NCI-H1417 treated with DMSO at 0.1 percent for 48 hours (cell line): Measurements from ENCODE around the gene EXOC4.

ENCODE experiments used
- DNase-seq: peaks from one replicate; lab custom pipeline; 2025; lab: John Stamatoyannopoulos, UW

The EXOC4 gene

DNA sequence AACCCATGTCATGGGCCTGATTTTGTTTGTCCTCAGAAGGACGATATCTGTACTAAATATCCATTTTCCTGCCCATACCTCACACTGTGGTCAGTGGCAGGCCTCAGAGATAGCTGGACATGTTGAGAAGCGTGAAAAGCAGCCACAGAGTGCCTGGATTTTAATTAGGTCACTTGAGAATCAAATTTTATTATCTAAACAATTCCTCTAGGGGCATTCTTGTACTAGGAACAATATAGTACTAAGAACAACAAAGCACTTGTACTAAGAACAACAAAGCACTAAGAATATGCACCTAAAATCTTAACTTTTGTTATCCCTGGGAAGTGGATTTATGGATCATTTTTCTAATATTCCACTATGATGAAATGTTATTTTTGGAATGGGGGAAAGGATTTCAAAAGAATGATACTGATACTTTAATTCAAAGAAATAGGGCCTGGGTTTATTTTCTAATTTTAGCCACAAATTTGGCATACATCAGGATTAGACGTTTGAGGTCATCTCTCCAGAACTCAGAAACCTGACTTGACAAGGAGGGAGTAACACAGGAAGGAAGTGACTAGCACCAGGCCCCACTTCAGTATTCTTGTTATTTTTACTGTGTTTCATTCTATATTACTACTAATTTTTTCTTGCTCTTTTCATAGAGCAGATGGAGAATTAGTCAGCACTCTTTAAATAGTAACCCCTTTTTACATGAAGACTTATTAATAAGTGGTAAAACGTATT is 112.2 kb downstream of the EXOC4 start:
- no peak for DNase-seq

DNA sequence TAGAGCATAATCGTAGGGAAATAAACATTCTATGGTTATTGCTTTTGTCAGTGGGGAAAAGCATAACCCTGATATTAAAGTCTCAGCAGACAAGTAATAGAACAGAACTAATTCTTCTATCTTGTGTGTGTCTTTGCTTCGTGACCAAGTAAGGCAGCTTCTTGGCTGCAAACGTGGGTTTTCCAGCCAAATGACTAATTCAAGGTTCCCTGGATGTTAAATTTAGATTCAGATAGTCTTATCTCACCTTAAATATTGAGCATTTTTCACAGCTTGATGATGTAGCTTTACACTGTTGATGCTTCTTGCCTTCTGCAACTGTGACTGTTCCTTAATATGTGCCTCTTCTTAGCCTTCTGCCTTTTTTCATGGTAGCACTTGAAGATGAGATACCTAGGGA is 113.0 kb downstream of the EXOC4 start:
- no peak for DNase-seq

DNA sequence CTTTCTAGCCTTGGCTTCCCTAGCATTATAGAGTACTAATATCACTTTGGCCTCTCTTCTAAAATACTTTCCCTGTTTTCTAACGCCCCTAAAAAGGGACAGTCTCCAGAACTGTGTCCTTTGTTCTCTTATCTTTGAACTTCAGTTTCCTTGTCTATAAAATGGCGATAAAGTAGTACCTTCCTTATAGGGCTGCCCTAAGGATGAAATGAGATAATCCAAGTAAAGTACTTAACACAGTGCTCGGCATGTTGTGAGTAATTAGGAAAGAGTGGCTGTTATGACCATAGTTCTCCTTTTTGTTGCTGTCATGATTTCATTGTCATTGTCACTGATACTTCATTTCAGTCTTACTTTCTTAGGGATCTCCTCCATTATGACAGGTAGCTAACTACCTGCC is 114.7 kb downstream of the EXOC4 start:
- DNase-seq = no peak

GRCh38 chr7:133369130-133369529 is 116.3 kb downstream of the EXOC4 start:
- no peak for DNase-seq

DNA sequence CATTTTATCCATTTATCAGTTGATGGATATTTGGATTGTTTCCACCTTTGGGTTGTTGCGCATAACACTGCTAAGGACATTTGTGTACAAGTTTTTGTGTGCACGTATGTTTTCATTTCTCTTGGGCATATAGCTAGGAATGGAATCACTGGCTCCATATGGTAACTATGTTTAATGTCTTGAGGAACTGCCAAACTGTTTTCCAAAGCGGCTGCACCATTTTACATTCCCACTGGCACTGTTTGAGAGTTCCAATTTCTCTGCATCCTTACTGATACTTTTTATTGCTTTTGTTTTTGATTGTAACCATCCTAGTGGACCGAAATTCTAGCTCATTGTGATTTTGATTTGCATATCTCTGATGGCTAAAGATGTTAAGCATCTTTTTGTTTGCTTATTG is 118.7 kb downstream of the EXOC4 start:
- DNase-seq = no peak

- no peak for DNase-seq
Measured at GRCh38 chr7:133372337-133372736, 119.5 kb downstream of the EXOC4 start.

- DNase-seq = no peak
Measured at GRCh38 chr7:133376514-133376913, 123.6 kb downstream of the EXOC4 start.

GRCh38 chr7:133381965-133382364 is 129.1 kb downstream of the EXOC4 start:
- no peak for DNase-seq

DNA sequence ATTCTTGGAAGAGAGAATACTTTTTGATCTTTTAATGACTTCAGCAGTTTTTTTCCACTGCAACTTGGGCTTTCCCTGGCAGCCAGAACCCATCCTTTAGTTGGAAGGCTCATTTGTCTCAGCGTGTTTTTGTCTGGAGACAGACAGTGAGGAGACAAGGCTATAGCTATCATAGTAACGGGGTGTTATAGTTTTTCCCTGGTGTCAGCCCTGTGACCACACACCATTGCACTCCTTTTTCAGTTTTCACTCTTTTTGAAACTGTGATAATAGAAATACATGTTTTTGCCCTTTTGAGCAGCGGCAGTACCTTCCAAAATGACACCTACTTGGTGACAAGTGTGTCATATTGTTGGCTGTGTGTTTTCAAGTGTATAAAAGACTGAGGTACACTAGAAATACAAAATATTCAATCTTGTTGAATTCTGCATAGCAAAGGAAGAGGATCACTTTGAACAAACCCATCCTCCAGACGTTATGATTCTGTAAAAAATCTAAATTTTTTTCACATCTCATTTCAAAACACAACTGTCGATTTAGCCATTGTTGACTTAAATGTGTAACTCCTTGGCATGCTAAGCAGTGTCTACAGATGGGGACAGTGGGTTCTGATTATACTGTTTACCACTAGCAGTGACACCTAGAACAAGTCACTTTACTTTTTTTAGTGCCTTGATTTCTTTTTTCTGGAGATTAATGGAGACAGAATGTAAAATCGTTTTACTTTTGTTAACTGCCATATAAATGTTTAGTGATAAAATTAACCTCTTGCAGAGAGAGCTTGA is 130.1 kb downstream of the EXOC4 start:
- no peak for DNase-seq

DNA sequence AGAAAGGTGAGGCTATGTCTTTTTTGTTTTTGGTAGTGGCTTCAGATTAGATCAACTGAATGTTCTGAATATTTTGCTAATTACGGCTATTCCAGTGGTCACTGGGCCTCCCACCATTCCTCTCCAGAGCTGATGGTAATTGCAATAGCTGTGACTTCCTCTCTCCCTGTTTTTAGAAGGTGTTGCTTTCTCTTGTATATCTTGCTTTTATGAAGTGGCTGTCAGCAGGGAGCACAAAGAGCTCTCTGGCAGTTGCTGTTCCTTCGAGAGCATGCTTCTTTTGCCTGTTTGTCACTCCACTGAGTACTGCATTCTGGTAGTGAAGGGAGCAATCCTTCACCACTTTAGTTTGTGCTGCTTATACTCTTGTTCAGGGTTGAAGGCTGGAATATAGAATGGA is 133.3 kb downstream of the EXOC4 start:
- DNase-seq = no peak

- DNase-seq = no peak
Measured at GRCh38 chr7:133389727-133390126, 136.8 kb downstream of the EXOC4 start.

DNA sequence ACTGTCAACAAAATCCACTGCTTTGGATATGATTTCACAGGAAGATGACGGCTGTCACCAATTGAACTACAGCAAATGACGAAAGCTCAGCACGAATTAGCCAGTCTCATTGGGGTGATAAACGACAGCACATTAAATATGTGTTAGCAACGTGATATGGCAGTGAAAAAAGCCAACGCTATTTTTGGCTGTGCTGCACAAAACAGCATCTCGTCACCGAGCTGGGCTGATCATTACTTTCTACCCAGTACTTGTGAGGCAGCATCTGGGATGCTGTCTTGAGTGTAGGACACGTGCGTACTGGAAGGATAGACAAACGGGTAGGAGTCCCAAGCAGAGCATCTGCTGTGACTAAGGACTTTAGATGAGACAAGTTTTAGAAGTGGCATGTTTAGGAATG is 138.3 kb downstream of the EXOC4 start:
- DNase-seq = no peak

DNA sequence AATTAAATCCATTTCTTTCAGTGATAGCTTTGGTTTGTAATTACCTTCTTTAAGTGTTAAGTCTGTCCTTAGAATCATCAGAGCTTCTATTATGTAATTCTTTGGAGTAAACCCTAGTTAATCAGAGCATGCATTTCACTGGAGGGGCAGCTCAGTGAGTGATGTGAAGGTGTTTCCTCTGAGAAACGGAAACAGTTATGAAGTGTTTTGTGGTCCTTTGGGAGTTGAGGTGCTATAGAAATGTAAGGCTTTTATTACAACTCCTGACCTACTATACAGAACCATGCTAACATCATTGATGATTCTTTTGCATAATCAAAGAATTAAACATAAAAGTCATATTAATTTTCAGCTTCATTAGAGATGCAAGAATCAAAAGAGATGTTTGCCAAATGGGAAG is 141.5 kb downstream of the EXOC4 start:
- no peak for DNase-seq

- DNase-seq = no peak
Measured at GRCh38 chr7:133395551-133395950, 142.7 kb downstream of the EXOC4 start.

DNA sequence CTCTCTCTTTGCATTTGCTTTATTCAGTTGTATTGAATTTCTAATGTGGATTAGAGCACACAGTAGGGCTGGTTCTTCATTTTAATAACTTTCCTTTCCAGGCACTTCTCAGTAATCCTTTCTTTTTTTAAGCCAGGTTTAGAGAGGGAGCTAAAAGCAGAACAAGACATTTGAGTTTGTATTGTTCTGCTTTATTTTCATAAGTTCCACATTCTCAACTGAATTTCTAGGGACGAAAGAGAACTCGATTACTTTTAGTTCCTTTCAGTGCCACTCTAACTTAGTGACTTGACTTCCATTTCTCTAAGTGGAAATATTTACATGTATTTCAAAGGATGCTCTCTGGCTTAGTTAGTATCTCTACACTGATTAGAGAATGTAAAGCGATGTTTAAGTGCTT is 145.6 kb downstream of the EXOC4 start:
- no peak for DNase-seq

DNA sequence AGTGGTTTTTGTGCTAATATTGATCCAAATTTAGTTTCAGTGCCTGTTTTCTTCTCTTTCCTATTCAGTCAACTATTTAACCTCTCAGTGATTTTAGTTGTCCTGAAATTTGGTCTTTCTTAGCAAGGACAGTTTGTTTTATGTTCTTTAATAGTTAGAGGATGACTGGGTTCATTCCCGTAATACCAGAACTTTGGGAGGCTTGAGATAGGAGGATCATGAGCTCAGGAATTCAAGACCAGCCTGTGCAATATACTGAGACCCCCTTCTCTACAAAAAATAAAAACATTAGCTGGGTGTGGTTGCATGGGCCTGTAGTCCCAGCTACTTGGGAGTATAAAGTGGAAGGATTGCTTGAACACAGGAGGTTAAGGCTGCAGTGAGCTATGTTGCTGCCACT is 148.3 kb downstream of the EXOC4 start:
- no peak for DNase-seq

DNA sequence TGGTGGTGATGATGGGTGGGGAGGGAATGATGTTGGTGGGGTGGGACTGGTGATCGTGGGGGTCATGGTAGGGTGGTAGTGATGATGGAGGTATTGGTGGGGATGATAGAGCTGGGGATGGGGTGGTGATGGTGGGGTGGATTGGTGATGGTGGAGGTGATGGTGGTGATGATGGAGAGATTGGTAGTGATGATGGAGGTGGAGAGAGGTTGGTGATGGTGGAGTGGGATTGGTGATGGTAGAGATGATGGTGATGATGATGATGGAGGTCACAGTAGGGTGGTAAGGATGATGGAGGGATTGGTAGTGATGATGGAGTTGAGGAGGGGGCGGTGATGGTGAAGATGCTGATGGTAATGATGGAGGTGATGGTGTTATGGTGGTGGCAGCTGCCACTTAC is 155.3 kb downstream of the EXOC4 start:
- DNase-seq = no peak

DNA sequence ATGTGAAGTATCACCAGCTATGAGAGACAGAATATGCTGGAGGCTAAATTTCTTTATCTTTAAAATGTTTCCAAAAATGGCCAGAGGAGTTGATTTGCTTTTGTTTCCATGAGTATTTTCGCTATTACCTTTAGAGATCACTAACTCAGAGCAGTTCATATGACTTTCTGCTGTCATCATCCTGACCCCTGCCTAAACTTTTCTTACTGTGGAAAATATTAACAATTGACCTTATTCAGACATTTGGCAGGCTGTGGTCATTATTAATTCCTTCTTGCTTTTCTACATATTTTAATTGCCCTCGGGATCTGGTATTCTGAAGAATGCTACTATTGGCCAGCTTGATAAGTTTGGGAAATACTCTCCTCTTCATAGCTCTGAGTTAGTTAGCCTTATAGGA is 156.5 kb downstream of the EXOC4 start:
- no peak for DNase-seq

GRCh38 chr7:133409966-133410365 is 157.1 kb downstream of the EXOC4 start:
- no peak for DNase-seq

DNA sequence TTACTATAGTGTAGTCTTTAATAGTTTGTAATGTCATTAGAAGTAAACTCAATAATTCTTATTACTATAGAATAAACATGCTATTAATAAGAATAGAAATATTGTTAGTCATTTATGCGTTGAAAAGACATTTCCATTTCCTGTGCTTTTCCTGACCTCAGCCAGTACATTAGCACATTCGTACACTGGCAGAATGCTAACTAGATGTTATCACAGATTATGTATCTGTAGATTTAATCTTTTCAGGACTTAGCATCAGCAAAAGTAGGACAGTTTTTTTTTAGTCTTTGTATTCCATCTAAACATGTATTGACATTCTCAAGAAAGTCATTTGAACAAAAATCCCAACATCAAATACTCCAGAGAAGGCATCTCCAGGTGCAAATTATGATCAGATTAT is 158.5 kb downstream of the EXOC4 start:
- DNase-seq = no peak

DNA sequence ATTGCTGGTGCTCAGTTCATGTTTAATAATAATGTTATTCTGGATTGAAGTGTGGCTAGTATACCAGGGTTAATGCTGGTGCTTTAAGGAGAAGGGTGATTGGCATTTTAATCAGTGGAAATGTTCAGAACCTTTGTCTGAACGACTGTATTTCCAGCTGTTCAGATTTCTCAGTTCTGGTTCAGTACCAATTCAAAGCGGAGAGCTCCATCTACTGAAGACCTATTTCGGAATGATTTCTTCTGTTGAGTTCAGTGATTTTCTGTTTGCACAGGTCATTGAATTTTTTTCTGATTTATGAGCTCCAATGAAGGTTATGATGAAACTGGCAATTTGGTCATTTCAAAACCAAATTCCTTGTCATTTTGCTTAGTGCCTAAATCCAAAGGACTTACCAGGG is 160.1 kb downstream of the EXOC4 start:
- DNase-seq = no peak

DNA sequence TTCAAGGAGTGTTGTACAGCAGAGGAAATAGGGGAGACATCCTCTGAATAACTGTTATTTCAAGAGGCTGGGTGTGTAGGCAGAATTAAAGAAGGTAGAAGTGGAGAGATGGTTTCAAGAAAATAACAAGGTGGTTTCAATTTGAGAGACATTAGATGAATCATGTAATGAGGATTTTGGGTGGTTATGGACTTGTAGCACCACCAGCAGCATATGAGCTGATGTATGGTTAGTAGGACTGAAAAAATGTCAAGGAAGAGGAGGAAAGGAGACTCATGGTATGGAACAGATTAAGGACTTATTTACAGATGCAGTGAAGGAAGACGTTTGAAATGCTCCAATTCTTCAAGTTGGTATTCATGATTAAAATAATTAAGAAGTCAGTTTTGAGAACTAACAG is 166.2 kb downstream of the EXOC4 start:
- no peak for DNase-seq

DNA sequence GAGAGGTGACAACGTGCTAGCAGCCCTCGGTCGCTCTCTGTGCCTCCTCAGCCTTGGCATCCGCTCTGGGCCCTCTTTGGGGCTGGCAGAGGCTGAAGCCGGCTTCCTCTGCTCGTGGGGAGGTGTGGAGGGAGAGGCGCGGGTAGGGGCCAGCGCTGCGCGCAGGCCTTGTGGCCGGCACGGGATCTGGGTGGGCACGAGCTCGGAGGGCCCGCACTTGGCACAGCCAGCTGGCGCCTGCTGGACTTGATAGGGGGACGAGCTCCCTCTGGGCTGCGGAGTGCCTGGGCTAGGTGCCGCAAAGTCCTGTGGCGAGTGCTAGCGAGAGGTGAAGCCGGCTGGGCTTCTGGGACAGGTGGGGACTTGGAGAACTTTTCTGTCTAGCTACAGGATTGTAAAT is 170.7 kb downstream of the EXOC4 start:
- no peak for DNase-seq

DNA sequence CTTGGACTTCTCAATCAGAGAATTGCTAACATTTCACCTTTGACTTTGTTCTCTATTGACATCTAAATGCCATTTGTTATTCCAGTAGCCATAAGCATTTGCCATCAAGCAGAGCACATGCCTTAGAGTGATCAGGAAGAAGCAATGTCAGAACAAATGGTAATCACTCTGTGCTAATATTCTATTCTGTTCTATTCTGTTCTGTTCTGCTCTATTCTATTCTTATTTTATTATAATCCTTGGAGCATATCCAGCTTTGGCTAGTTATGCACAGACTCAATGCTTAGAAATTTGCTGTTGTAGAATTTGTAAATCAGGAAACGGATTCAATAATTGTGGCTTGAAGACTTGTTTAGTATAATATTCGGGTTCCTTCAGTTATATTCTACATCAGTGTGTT is 175.4 kb downstream of the EXOC4 start:
- no peak for DNase-seq
